IPS-18c (cell line): ENCODE data around the gene ZNF749.
"Not testable (repeated sequence)": the region's sequence is repeated elsewhere in the genome, so short reads cannot be mapped to it uniquely, and the experiment has no call there.

ENCODE experiments used
- H3K4me3 ChIP-seq: 2 replicates; pipeline ENCODE4 v1.7.0; 2013; ENCODE audit warnings: low read depth, mild to moderate bottlenecking, low read length, moderate library complexity; ENCODE audit not compliant: insufficient read depth
- H3K9me3 ChIP-seq: one replicate; pipeline ENCODE4 v1.6.1; 2013; ENCODE audit warnings: mild to moderate bottlenecking, low read length, moderate library complexity; ENCODE audit not compliant: control insufficient read depth, insufficient read depth

ZNF749 gene

GRCh38 chr19:57441979-57442752, 7.0 kb downstream of the ZNF749 start:
- H3K4me3 ChIP-seq, result no peak overlapping the region; the same call in 1 of the 2 replicates
- H3K9me3 ChIP-seq, result peaks cover 8% of the 10 kb centered on the region

- H3K9me3 ChIP-seq, result peaks cover 8% of the 10 kb centered on the region
- H3K4me3 ChIP-seq, result no peak overlapping the region
These were observed 8.1 kb downstream of the ZNF749 start for GRCh38 chr19:57443121-57443696.

- H3K9me3 ChIP-seq, result no peaks in the 10 kb centered on the region
- H3K4me3 ChIP-seq, result no peak overlapping the region
These were observed 17.2 kb downstream of the ZNF749 start for GRCh38 chr19:57452307-57452706.

- H3K9me3 ChIP-seq, result peaks cover 10% of the 10 kb centered on the region
These were observed 30.7 kb downstream of the ZNF749 start for GRCh38 chr19:57465680-57466381.

GRCh38 chr19:57466489-57466888, 31.4 kb downstream of the ZNF749 start:
- Histone ChIP-seq H3K4me3 (no peak overlapping the region), H3K9me3 (peaks cover 10% of the 10 kb centered on the region)

More at GRCh38 chr19:57465680-57466381, 30.7 kb downstream of the ZNF749 start:
- H3K4me3 ChIP-seq, result no peak overlapping the region

GRCh38 chr19:57473646-57474045, 38.5 kb downstream of the ZNF749 start:
- peaks cover 40% of the 10 kb centered on the region for H3K9me3 ChIP-seq
- 0 out of 2 replicates have a peak overlapping the region, but pooled peaks have one; percentile 9 for H3K4me3 ChIP-seq

- peaks cover 35% of the 10 kb centered on the region for H3K9me3 ChIP-seq
- H3K4me3 ChIP-seq, result peak within 1 kb of the TSS; percentile 97
These were observed 42.3 kb downstream of the ZNF749 start, which contains the start of gene ZNF772 for GRCh38 chr19:57477191-57478008. TSS of gene ZNF772 (minus strand) at chr19:57477566. CDS start at chr19:57477309, 257 bp downstream.

GRCh38 chr19:57487477-57488298, 52.6 kb downstream of the ZNF749 start, which contains the start of gene ZNF419:
TSS of gene ZNF419 (plus strand) at chr19:57487750. CDS start at chr19:57487951, 201 bp downstream.
- H3K4me3 ChIP-seq, result peak within 1 kb of the TSS; percentile 82
- H3K9me3 ChIP-seq, result not testable (repeated sequence)

GRCh38 chr19:57488299-57488644, 53.1 kb downstream of the ZNF749 start:
- H3K9me3 ChIP-seq, result not testable (repeated sequence)
- peak overlapping the region; percentile 43; the same call in 1 of the 2 replicates for H3K4me3 ChIP-seq
